ENCODE measurements around the gene LMF2.

DNA sequence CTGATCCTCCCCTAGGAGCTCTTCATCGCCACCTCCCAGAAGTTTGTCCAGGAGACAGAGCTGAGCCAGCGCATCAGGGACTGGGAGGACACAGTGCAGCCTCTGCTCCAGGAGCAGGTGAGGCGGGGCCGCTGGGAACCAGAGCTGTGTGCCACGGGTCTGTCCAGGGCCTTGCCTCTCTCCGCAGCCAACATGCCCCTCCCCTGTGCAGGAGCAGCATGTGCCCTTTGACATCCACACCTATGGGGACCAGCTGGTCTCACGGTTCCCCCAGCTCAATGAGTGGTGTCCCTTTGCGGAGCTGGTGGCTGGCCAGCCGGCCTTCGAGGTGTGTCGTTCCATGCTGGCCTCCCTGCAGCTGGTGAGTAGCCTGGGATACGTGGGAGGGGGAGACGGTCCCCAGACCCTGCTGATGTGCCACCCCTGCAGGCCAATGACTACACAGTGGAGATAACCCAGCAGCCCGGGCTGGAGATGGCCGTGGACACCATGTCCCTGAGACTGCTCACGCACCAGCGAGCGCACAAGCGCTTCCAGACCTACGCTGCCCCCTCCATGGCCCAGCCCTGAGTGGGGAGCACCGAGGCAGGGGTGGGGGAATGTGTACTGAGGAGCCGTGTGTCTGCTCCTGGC lies 15.4 kb upstream of the LMF2 start:
- TF ChIP-seq CTCF (IDR thresholded peaks at IDR 0.05; ENCODE audit: low read depth, low read length) (no peak), POLR2A (IDR thresholded peaks at IDR 0.05; ENCODE audit: extremely low read depth, insufficient read length) (no peak), MYC (IDR thresholded peaks at IDR 0.05; ENCODE audit: low read depth, low read length) (no peak)
- TF ChIP-seq, protein P1, sequence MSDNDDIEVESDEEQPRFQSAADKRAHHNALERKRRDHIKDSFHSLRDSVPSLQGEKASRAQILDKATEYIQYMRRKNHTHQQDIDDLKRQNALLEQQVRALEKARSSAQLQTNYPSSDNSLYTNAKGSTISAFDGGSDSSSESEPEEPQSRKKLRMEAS (IDR thresholded peaks at IDR 0.05; ENCODE audit: low read depth, low read length) = no peak

All from NB4 (cell line).